HG03460 (cell line): Measurements from ENCODE around the gene KRT71.

Source experiments
- ATAC-seq: cut with Tn5 transposase; IDR thresholded peaks from one replicate; pipeline ENCODE4 v1.9.1; 2021; ENCODE audit not compliant: unreplicated experiment

The KRT71 gene

GRCh38 chr12:52539821-52540173 lies 13.1 kb downstream of the KRT71 start:
- ATAC-seq = no peak

GRCh38 chr12:52539083-52539820 lies 13.7 kb downstream of the KRT71 start:
- no peak for ATAC-seq

GRCh38 chr12:52537101-52537500 lies 15.8 kb downstream of the KRT71 start:
- ATAC-seq = no peak

GRCh38 chr12:52535574-52535973 lies 17.4 kb downstream of the KRT71 start:
- no peak for ATAC-seq

- ATAC-seq = no peak
Observed at GRCh38 chr12:52534482-52534881, 18.5 kb downstream of the KRT71 start.

- no peak for ATAC-seq
Observed at GRCh38 chr12:52533686-52534470, 19.1 kb downstream of the KRT71 start.

- no peak for ATAC-seq
Observed at GRCh38 chr12:52532636-52533035, 20.3 kb downstream of the KRT71 start.

GRCh38 chr12:52531566-52532300 lies 21.2 kb downstream of the KRT71 start:
- ATAC-seq = no peak

- no peak for ATAC-seq
Observed at GRCh38 chr12:52530905-52531304, 22.0 kb downstream of the KRT71 start.

- no peak for ATAC-seq
Observed at GRCh38 chr12:52530366-52530765, 22.6 kb downstream of the KRT71 start.

- ATAC-seq = no peak
Observed at GRCh38 chr12:52529846-52530245, 23.1 kb downstream of the KRT71 start.

- ATAC-seq = no peak
Observed at GRCh38 chr12:52529417-52529816, 23.5 kb downstream of the KRT71 start.

- ATAC-seq = no peak
Observed at GRCh38 chr12:52528641-52529143, 24.3 kb downstream of the KRT71 start.

- no peak for ATAC-seq
Observed at GRCh38 chr12:52527121-52527800, 25.7 kb downstream of the KRT71 start.

GRCh38 chr12:52526511-52526951 lies 26.4 kb downstream of the KRT71 start:
- ATAC-seq = no peak

GRCh38 chr12:52525661-52526499 lies 27.1 kb downstream of the KRT71 start:
- ATAC-seq = no peak

GRCh38 chr12:52524898-52525591 lies 27.9 kb downstream of the KRT71 start:
- no peak for ATAC-seq

GRCh38 chr12:52524241-52524897 lies 28.6 kb downstream of the KRT71 start:
- ATAC-seq = no peak

GRCh38 chr12:52523824-52524223 lies 29.1 kb downstream of the KRT71 start:
- no peak for ATAC-seq
